Ecto neural progenitor cell (in vitro differentiated cells): ENCODE results near the gene C2orf49.

ENCODE experiments used
- DNase-seq: peaks from one replicate; pipeline ENCODE4 v3.0.0-alpha.2; 2018; ENCODE audit warnings: low spot score

Gene C2orf49

DNA sequence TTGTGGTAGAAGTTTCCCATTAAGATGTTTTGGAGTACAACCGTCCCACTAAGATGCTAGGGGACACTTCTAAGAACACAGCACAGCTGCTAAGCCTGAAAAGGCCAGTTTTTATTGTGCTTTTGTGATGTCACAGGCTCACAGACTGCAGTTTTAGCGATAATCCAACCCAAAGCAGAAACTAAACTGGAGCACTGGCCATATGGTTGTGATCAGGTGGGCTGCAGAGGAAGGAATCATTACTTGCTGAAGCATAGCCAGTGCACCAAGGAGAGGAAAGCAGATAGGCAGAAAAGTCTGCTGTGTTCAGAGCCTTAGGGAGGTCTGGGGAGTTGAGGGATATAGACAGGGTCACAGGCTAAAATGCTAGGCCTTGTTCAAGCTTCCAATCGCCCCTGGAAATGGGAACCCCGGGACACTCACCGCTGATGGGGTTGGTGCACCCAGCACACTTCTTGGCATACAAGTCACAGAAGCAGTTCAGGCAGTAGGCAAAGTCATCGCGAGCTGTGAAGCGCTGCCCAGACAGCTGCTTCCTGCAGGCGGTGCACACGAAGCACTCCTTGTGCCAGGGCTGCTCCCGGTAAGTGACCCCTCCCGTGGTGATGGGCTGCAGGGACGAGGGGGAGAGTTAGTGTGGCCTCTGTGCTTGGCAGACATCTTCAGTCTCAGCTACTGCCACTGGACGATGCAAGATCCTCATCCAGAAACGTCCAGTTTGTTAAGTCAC, 25.7 kb downstream of the C2orf49 start:
- DNase-seq, result no peak

GRCh38 chr2:105364436-105365139, 27.2 kb downstream of the C2orf49 start:
- no peak for DNase-seq

GRCh38 chr2:105365206-105365605, 27.9 kb downstream of the C2orf49 start:
- DNase-seq, result no peak

- no peak for DNase-seq
Observed at GRCh38 chr2:105368759-105369408, 31.5 kb downstream of the C2orf49 start.

GRCh38 chr2:105369777-105370690, 32.7 kb downstream of the C2orf49 start:
- DNase-seq, result peak; percentile 90

GRCh38 chr2:105371156-105371555, 33.8 kb downstream of the C2orf49 start:
- DNase-seq, result no peak

DNA sequence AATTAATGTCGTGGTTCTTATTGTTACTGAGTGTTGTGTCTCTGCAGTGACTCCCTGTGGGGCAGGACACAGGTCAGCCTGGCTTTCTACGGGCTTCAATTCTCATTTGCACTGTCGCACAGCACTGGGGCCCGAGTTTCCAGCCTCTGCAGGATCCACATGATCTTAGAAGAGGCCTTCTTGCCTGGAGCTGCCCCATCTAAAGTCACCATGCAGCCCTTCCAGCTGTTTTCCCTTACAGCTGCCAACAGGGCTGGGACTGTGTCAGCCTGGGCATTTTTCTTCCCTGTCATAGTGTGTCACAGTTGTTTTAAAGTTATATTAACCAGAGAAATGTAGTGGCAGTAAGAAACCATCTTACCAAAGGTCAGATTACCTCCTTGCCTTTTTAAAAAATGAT, 34.5 kb downstream of the C2orf49 start:
- no peak for DNase-seq

GRCh38 chr2:105373344-105373781, 36.0 kb downstream of the C2orf49 start:
- DNase-seq, result no peak

- DNase-seq, result no peak
Observed at GRCh38 chr2:105373895-105374401, 36.6 kb downstream of the C2orf49 start.

GRCh38 chr2:105375001-105375561, 37.7 kb downstream of the C2orf49 start:
- DNase-seq, result no peak

- DNase-seq, result no peak
Observed at GRCh38 chr2:105376010-105376409, 38.7 kb downstream of the C2orf49 start.

GRCh38 chr2:105376789-105377240, 39.5 kb downstream of the C2orf49 start:
- no peak for DNase-seq

DNA sequence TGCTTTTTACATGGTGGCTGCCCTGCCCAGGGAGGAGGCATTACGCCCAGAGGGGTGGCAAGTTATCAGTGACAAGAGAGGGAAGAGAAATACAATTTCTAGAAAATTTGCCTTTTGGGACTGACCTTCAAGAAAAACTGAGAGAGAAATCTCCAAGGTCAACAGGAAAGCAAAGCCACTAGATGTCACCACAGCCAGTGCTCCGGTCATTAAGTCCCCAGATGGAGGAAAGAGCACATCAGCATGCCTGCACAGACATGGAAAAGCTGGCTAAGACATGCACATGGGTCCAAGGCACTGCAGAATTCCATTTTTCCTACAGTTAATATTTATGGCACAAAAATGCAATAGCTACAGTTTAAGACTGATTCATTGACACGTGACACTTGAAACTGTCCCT, 40.5 kb downstream of the C2orf49 start:
- DNase-seq, result no peak

DNA sequence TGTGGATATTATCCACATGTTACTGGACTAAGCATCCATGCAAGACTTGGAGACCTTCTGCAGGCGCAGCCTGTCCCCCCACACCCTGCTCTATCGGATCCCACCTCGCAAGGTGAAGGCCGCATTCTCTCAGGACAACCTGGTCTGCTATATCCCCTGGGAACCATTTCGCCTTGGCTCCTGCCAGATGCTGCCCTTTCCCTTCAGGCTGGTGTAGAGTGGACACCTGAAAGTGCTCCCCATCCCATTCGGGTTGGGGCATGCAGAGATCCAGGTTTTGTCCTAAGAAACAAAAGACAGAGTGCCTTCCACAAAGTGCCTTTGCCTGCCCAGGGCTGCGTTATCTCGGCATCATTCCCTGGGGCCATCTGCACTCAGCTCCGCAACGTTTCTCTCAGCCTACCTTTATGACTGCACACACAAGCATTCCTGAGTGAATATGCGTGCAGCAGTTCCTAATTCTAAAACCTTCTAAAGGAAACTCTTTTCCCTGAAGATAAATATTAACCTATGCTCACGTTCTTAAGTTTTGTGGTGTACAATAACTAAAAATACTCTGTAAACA, 41.0 kb downstream of the C2orf49 start:
- no peak for DNase-seq

- no peak for DNase-seq
Observed at GRCh38 chr2:105378921-105379383, 41.6 kb downstream of the C2orf49 start.

DNA sequence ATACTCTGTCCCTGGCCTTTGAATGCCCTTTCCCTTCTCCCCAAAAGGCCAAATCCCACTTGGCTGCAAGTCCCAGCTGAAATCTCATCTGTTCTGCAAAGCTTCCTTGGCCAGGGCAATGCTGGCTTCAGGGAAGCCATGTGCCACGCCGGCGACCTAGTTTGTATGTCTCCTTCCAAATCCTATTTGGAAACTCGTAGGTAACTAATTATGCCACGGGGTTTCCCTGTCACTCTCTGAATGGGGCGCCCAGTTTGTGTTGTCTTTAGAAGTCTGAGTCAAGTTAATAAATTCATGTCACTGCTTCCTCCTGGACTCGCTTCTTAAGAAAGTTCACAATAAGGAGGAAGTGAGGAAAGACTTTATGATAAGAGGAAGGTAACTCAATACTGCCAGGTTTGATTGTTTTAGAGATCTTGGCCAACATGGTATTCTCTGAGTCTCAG, 42.4 kb downstream of the C2orf49 start:
- no peak for DNase-seq

- DNase-seq, result no peak
Observed at GRCh38 chr2:105380432-105381100, 43.2 kb downstream of the C2orf49 start.

DNA sequence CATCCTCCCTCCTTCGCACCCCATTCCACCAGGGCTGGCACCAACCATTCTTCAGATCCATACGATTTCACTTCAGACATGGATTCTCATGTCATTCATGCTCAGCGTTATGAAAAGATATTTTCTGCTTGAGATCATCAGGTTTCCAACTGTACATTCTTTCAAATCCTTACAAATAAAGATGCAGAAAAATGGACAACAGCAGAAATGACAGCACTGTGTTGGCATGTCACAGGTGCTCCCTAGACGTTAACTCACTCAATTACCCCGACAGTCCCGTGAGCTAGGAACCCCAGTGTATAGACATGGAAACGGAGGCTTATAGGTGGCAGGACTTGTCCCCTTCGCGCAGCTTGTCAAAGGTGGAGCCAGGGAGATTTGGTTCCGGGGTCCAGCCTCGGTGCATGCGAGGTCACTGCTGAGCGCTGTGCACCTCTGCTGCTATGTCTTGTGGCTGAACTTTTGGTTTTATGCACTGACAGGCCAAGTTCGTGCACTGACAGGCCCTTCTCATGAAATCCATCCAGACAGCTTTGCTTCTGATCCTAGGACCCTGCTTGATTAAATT, 43.8 kb downstream of the C2orf49 start:
- DNase-seq, result no peak

GRCh38 chr2:105382177-105382576, 44.8 kb downstream of the C2orf49 start:
- no peak for DNase-seq
